Measurements from ENCODE around the gene CACNA1C.

- TF ChIP-seq FOSL2 (IDR thresholded peaks at IDR 0.05; ENCODE audit: borderline replicate concordance, low read depth) (no peak), CTCF (IDR thresholded peaks at IDR 0.05) (no peak), FOXJ3 (CRISPR knock-in tag; IDR thresholded peaks at IDR 0.05) (no peak), TAF1 (IDR thresholded peaks at IDR 0.05; ENCODE audit: borderline replicate concordance, low read depth, low read length) (no peak), SIN3A (IDR thresholded peaks at IDR 0.05; ENCODE audit: borderline replicate concordance, low read depth, low read length) (no peak), JUND (IDR thresholded peaks at IDR 0.05) (no peak), MEF2A (IDR thresholded peaks at IDR 0.05; ENCODE audit: borderline replicate concordance, low read depth) (no peak)
- TF ChIP-seq, protein P1, sequence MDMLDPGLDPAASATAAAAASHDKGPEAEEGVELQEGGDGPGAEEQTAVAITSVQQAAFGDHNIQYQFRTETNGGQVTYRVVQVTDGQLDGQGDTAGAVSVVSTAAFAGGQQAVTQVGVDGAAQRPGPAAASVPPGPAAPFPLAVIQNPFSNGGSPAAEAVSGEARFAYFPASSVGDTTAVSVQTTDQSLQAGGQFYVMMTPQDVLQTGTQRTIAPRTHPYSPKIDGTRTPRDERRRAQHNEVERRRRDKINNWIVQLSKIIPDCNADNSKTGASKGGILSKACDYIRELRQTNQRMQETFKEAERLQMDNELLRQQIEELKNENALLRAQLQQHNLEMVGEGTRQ (IDR thresholded peaks at IDR 0.05; ENCODE audit: borderline replicate concordance, low read depth, low read length), result no peak
Observed at GRCh38 chr12:2111826-2112225, 59.0 kb downstream of the CACNA1C start.
